Esophagus squamous epithelium (tissue), 5 donors: ENCODE data around the gene NRF1. TPM values are rescaled to one million over a fixed set of nuclear protein-coding genes. Genes with fewer than 3 reads are reported as not detected.
"Not testable (repeated sequence)": the region's sequence is repeated elsewhere in the genome, so short reads cannot be mapped to it uniquely, and the experiment has no call there.

Experiments used
- DNase-seq: peaks from one replicate; lab custom pipeline; 2025; lab: John Stamatoyannopoulos, UW
- H3K27ac ChIP-seq, 4 donors: fragments of 200-600 bp; sonication (generic); one replicate each; pipeline ENCODE4 v1.5.1; 2016 to 2019; ENCODE audit warnings: mild to moderate bottlenecking in 1 of 4
- H3K27me3 ChIP-seq, 4 donors: fragments of 200-600 bp; sonication (generic); 1 replicate in 3 of 4; 2 replicates in 1 of 4; pipeline versions ENCODE4 v1.5.1 to v1.6.0; 2017 to 2021; ENCODE audit warnings: antibody characterized with exemption in 1 of 4
- H3K36me3 ChIP-seq, 3 donors: fragments of 200-600 bp; sonication (generic); one replicate each; pipeline ENCODE4 v1.5.1; 2016 to 2019
- H3K4me1 ChIP-seq, 3 donors: fragments of 200-600 bp; sonication (generic); one replicate each; pipeline ENCODE4 v1.5.1; 2017 to 2019
- H3K4me3 ChIP-seq, 4 donors: fragments of 200-600 bp; sonication (generic); 1 replicate in 3 of 4; 2 replicates in 1 of 4; pipeline ENCODE4 v1.5.1; 2016 to 2019; ENCODE audit warnings: mild to moderate bottlenecking in 2 of 4, moderate library complexity in 1 of 4
- H3K9me3 ChIP-seq, 3 donors: fragments of 200-600 bp; sonication (generic); one replicate each; pipeline ENCODE4 v1.5.1; 2016 to 2019
- CTCF ChIP-seq, 6 experiments: fragments of 450-650 bp in 4 of 6; fragments of 200-600 bp in 2 of 6; sonication (generic) in 2 of 6; IDR thresholded peaks; one replicate each; pipeline ENCODE4 v1.5.1; 2016 to 2019; ENCODE audit warnings: antibody characterized with exemption in 6 of 6, mild to moderate bottlenecking in 4 of 6, moderate library complexity in 4 of 6
- POLR2A ChIP-seq, 4 donors: fragments of 450-650 bp; IDR thresholded peaks; one replicate each; pipeline ENCODE4 v1.6.1; 2017; ENCODE audit warnings: antibody characterized with exemption in 4 of 4, mild to moderate bottlenecking in 4 of 4, moderate library complexity in 3 of 4
- WGBS, 2 donors: methylation state at CpG; one replicate each; pipeline ENCODE4 v1.1.5; 2018; 5-methylcytosine and 5-hydroxymethylcytosine counted together
- intact Hi-C: fragments of 100-400 bp; cut with DNase I; formaldehyde crosslinking; loops from one replicate; pipeline ENCODE4 v1.15.0; 2022
- total RNA-seq, 4 donors: library from RNA; depleted of rRNA; stranded (reverse); fragments of >200 nt; gene quantifications; one replicate each; pipeline ENCODE4 v1.1.0, GENCODE V29; 2016
- donor health status: DM: yes; HTN: yes; CAD: no.

The NRF1 gene
- total RNA-seq, 4 donors from 2014 or later, result 10.0 to 18.3 (median 13.3) TPM

- Histone ChIP-seq H3K27ac (no peak overlapping the region), H3K27me3 (peaks cover 5 to 74% (median 21%) of the 10 kb centered on the region in 4 donors), H3K4me3 (no peak overlapping the region), H3K9me3 (no peaks in the 10 kb centered on the region), H3K36me3 (no peaks in the 10 kb centered on the region), H3K4me1 (peaks cover 9 to 16% (median 13%) of the 10 kb centered on the region in 3 donors)
- no peak for DNase-seq
- no peak for TF ChIP-seq CTCF (IDR thresholded peaks at IDR 0.05)
- TF ChIP-seq POLR2A (IDR thresholded peaks at IDR 0.05), result no peak
- intact Hi-C loops, result no loop called here
- 60 to 67% methylated on average over 1 of the region's 1 CpG for WGBS, 2 donors
Measured at GRCh38 chr7:129789652-129790051, 178.1 kb downstream of the NRF1 start.

GRCh38 chr7:129790136-129790535 lies 178.6 kb downstream of the NRF1 start:
- peaks cover 5 to 11% (median 8%) of the 10 kb centered on the region in 3 donors for H3K4me1 ChIP-seq
- TF ChIP-seq CTCF (IDR thresholded peaks at IDR 0.05) (no peak), POLR2A (IDR thresholded peaks at IDR 0.05) (no peak)
- H3K9me3 ChIP-seq, result no peaks in the 10 kb centered on the region
- H3K27ac ChIP-seq, result no peak overlapping the region
- no peaks in the 10 kb centered on the region for H3K36me3 ChIP-seq
- WGBS, 2 donors, result 54 to 73% methylated on average over 4 to 6 of the region's 6 CpGs
- H3K27me3 ChIP-seq, result peaks cover under 1 to 69% (median 16%) of the 10 kb centered on the region in 4 donors
- intact Hi-C loops, result no loop called here
- no peak overlapping the region for H3K4me3 ChIP-seq
- DNase-seq, result no peak

- H3K27ac ChIP-seq, result no peak overlapping the region
- intact Hi-C loops, result no loop called here
- no peak overlapping the region for H3K4me3 ChIP-seq
- WGBS, 2 donors, result 69 to 86% methylated on average over 3 to 4 of the region's 9 CpGs
- H3K36me3 ChIP-seq, result no peaks in the 10 kb centered on the region
- no peak for DNase-seq
- TF ChIP-seq CTCF (IDR thresholded peaks at IDR 0.05), result no peak
- no peak for TF ChIP-seq POLR2A (IDR thresholded peaks at IDR 0.05)
- no peaks in the 10 kb centered on the region for H3K4me1 ChIP-seq
- peaks cover 0 to 43% (median 0%) of the 10 kb centered on the region in 4 donors for H3K27me3 ChIP-seq
- H3K9me3 ChIP-seq, result no peaks in the 10 kb centered on the region
Measured at GRCh38 chr7:129792721-129793120, 181.2 kb downstream of the NRF1 start.

GRCh38 chr7:129793506-129794310 lies 182.2 kb downstream of the NRF1 start:
- H3K27ac ChIP-seq, result no peak overlapping the region
- H3K4me1 ChIP-seq, result no peaks in the 10 kb centered on the region
- intact Hi-C loops, result no loop called here
- H3K27me3 ChIP-seq, result peaks cover 0 to 33% (median 0%) of the 10 kb centered on the region in 4 donors
- TF ChIP-seq POLR2A (IDR thresholded peaks at IDR 0.05) (no peak), CTCF (IDR thresholded peaks at IDR 0.05) (no peak)
- no peak overlapping the region for H3K4me3 ChIP-seq
- H3K36me3 ChIP-seq, result no peaks in the 10 kb centered on the region
- WGBS, 2 donors, result 57 to 67% methylated on average over 7 to 9 of the region's 9 CpGs
- DNase-seq, result no peak
- no peaks in the 10 kb centered on the region for H3K9me3 ChIP-seq

GRCh38 chr7:129794461-129794860 lies 182.9 kb downstream of the NRF1 start:
- intact Hi-C loops, H3K4me1 ChIP-seq, H3K9me3 ChIP-seq, H3K36me3 ChIP-seq, H3K4me3 ChIP-seq, H3K27ac ChIP-seq, DNase-seq: not testable (repeated sequence)
- peaks cover 0 to 30% (median 0%) of the 10 kb centered on the region in 4 donors for H3K27me3 ChIP-seq
- WGBS, 2 donors, result 82 to 91% methylated on average over 6 to 7 of the region's 9 CpGs
